GM23338 (cell line): ENCODE data around the gene AGXT2. TPM values are rescaled to one million over a fixed set of nuclear protein-coding genes. Genes with fewer than 3 reads are reported as not detected.

Source experiments
- ATAC-seq: fragments of 200-7000 bp; cut with Tn5 transposase; 3 replicates; pipeline ENCODE4 v1.9.1; 2020
- DNase-seq: peaks from one replicate; pipeline ENCODE4 v3.0.0-alpha.2; 2015; ENCODE audit warnings: low spot score
- H2AFZ ChIP-seq: fragments of 200-600 bp; sonication (generic); 2 replicates; pipeline ENCODE4 v1.8.0; 2016; ENCODE audit warnings: antibody characterized with exemption, mild to moderate bottlenecking, moderate library complexity
- H3F3A ChIP-seq: fragments of 200-600 bp; sonication (generic); replicated peaks from 2 replicates; pipeline ENCODE4 v1.8.0; 2017; ENCODE audit warnings: antibody characterized with exemption, mixed run types, low read depth
- H3K27ac ChIP-seq: fragments of 200-600 bp; sonication (generic); 2 replicates; pipeline ENCODE4 v1.6.1; 2016; ENCODE audit warnings: low read depth
- H3K27me3 ChIP-seq: fragments of 200-600 bp; sonication (generic); 2 replicates; pipeline ENCODE4 v1.8.0; 2016; ENCODE audit warnings: mild to moderate bottlenecking, mixed run types, moderate library complexity; ENCODE audit not compliant: insufficient read depth
- H3K36me3 ChIP-seq: fragments of 200-600 bp; sonication (generic); 2 replicates; pipeline ENCODE4 v1.8.0; 2016; ENCODE audit warnings: mild to moderate bottlenecking; ENCODE audit not compliant: insufficient read depth
- H3K4me1 ChIP-seq: fragments of 200-600 bp; sonication (generic); 2 replicates; pipeline ENCODE4 v1.8.0; 2016; ENCODE audit warnings: mild to moderate bottlenecking, moderate library complexity; ENCODE audit not compliant: insufficient read depth
- H3K4me2 ChIP-seq: fragments of 200-600 bp; sonication (generic); 2 replicates; pipeline ENCODE4 v1.7.1; 2017; ENCODE audit warnings: mixed run types
- H3K4me3 ChIP-seq: fragments of 200-600 bp; sonication (generic); 2 replicates; pipeline ENCODE4 v1.6.1; 2016; ENCODE audit warnings: mixed run types
- H3K79me2 ChIP-seq: fragments of 200-600 bp; sonication (generic); replicated peaks from 2 replicates; pipeline ENCODE4 v1.8.0; 2017; ENCODE audit warnings: mild to moderate bottlenecking; ENCODE audit not compliant: insufficient read depth
- H3K9me2 ChIP-seq: fragments of 200-600 bp; sonication (generic); 2 replicates; pipeline ENCODE4 v1.8.0; 2017; ENCODE audit not compliant: insufficient read depth
- H4K20me1 ChIP-seq: fragments of 200-600 bp; sonication (generic); replicated peaks from 2 replicates; pipeline ENCODE4 v1.8.0; 2017; ENCODE audit warnings: mild to moderate bottlenecking; ENCODE audit not compliant: insufficient read depth
- H3K27ac Mint-ChIP-seq: 2 replicates; pipeline ENCODE4 v1.8.0; 2020; ENCODE audit warnings: inconsistent platforms, mild to moderate bottlenecking, moderate library complexity, mixed read lengths
- H3K27me3 Mint-ChIP-seq: 3 replicates; pipeline ENCODE4 v1.8.0; 2022; ENCODE audit warnings: low read depth, mild to moderate bottlenecking, moderate library complexity, mixed read lengths, inconsistent platforms; ENCODE audit not compliant: insufficient read depth, poor library complexity
- H3K36me3 Mint-ChIP-seq: 3 replicates; pipeline ENCODE4 v1.8.0; 2021; ENCODE audit warnings: low read depth, mild to moderate bottlenecking, inconsistent platforms, moderate library complexity, mixed read lengths
- H3K4me1 Mint-ChIP-seq: 3 replicates; pipeline ENCODE4 v1.8.0; 2020; ENCODE audit warnings: mild to moderate bottlenecking, inconsistent platforms, mixed read lengths
- H3K4me3 Mint-ChIP-seq: 3 replicates; pipeline ENCODE4 v1.8.0; 2021; ENCODE audit warnings: moderate library complexity, mild to moderate bottlenecking, inconsistent platforms, mixed read lengths
- H3K9me3 Mint-ChIP-seq: 3 replicates; pipeline ENCODE4 v1.8.0; 2020; ENCODE audit warnings: moderate library complexity, mild to moderate bottlenecking, inconsistent platforms, mixed read lengths
- CREB1 ChIP-seq: fragments of 250-450 bp; sonication (Bioruptor Pico); IDR thresholded peaks from 2 replicates; pipeline ENCODE4 v1.5.0; 2020; ENCODE audit warnings: low read depth, mild to moderate bottlenecking, moderate library complexity
- CTCF ChIP-seq, 2 experiments: fragments of 200-600 bp in 1 of 2; sonication (generic) in 1 of 2; conservative IDR thresholded peaks; 2 replicates each; pipeline versions ENCODE4 v1.5.1 to v1.6.1; 2016 to 2017; ENCODE audit warnings: antibody characterized with exemption in 2 of 2, low read depth in 2 of 2, mild to moderate bottlenecking in 2 of 2, moderate library complexity in 1 of 2
- ETS1 ChIP-seq: IDR thresholded peaks from 2 replicates; pipeline ENCODE4 v1.6.1; 2016; ENCODE audit warnings: antibody characterized with exemption
- EZH2 ChIP-seq: fragments of 200-600 bp; sonication (generic); IDR thresholded peaks from one replicate; pipeline ENCODE4 v1.8.0; 2017; ENCODE audit warnings: antibody characterized with exemption, mild to moderate bottlenecking, low read depth; ENCODE audit not compliant: unreplicated experiment
- EZH2phosphoT487 ChIP-seq: fragments of 200-600 bp; sonication (generic); IDR thresholded peaks from one replicate; pipeline ENCODE4 v1.8.1; 2018; ENCODE audit warnings: antibody characterized with exemption; ENCODE audit not compliant: unreplicated experiment
- JUNB ChIP-seq: IDR thresholded peaks from one replicate; pipeline ENCODE4 v1.6.1; 2016; ENCODE audit warnings: antibody characterized with exemption; ENCODE audit not compliant: unreplicated experiment
- NANOG ChIP-seq: IDR thresholded peaks from 2 replicates; pipeline ENCODE4 v1.6.1; 2016; ENCODE audit warnings: antibody characterized with exemption, borderline replicate concordance
- POLR2AphosphoS5 ChIP-seq: IDR thresholded peaks from 2 replicates; pipeline ENCODE4 v1.6.1; 2016; ENCODE audit warnings: antibody characterized with exemption, low read depth
- REST ChIP-seq: IDR thresholded peaks from one replicate; pipeline ENCODE4 v1.6.1; 2018; ENCODE audit warnings: antibody characterized with exemption; ENCODE audit not compliant: unreplicated experiment
- STAT1 ChIP-seq: IDR thresholded peaks from one replicate; pipeline ENCODE4 v1.6.1; 2016; ENCODE audit warnings: antibody characterized with exemption; ENCODE audit not compliant: unreplicated experiment
- ZNF114 ChIP-seq: fragments of 250-450 bp; sonication (Bioruptor Pico); IDR thresholded peaks from 2 replicates; pipeline ENCODE4 v1.5.0; 2020; ENCODE audit warnings: mild to moderate bottlenecking, moderate library complexity
- ZNF331 ChIP-seq: fragments of 250-450 bp; sonication (Bioruptor Pico); IDR thresholded peaks from 2 replicates; pipeline ENCODE4 v1.5.0; 2020; ENCODE audit warnings: low read depth, mild to moderate bottlenecking, moderate library complexity
- ZNF462 ChIP-seq: fragments of 250-450 bp; sonication (Bioruptor Pico); IDR thresholded peaks from 2 replicates; pipeline ENCODE4 v1.5.0; 2020; ENCODE audit warnings: mild to moderate bottlenecking, moderate library complexity
- polyA plus RNA-seq: library from polyadenylated mRNA; unstranded; fragments of >200 nt; fragmentation: Nextera tagmentation; extraction: Ambion mirVana; gene quantifications from 2 replicates; pipeline ENCODE4 v1.2.1, GENCODE V29; 2016
- total RNA-seq: library from RNA; depleted of rRNA; stranded (reverse); fragments of >200 nt; shearing (Covaris generic); gene quantifications from 2 replicates; pipeline ENCODE4 v1.2.3, GENCODE V29; 2014

AGXT2 gene
- total and polyA plus RNA-seq, 2 experiments from 2014 or later: not detected

- DNase-seq: no peak
Measured at GRCh38 chr5:35082530-35082929, 34.8 kb upstream of the AGXT2 start.

More at GRCh38 chr5:35082530-35082929, 34.8 kb upstream of the AGXT2 start:
- no peaks in the 10 kb centered on the region for H3K36me3 Mint-ChIP-seq
- Histone ChIP-seq H3K27me3 (no peaks in the 10 kb centered on the region), H3K36me3 (no peaks in the 10 kb centered on the region), H3K9me2 (no peaks in the 10 kb centered on the region), H3K79me2 (no peaks in the 10 kb centered on the region), H3K27ac (no peak overlapping the region), H4K20me1 (no peaks in the 10 kb centered on the region), H3F3A (no peaks in the 10 kb centered on the region), H2AFZ (no peak overlapping the region), H3K4me2 (no peak overlapping the region), H3K4me3 (no peak overlapping the region), H3K4me1 (no peaks in the 10 kb centered on the region)
- H3K4me3 Mint-ChIP-seq: no peak overlapping the region
- no peaks in the 10 kb centered on the region for H3K4me1 Mint-ChIP-seq
- no peak overlapping the region for H3K27ac Mint-ChIP-seq
- no peak for ATAC-seq
- H3K27me3 Mint-ChIP-seq: peaks cover 2% of the 10 kb centered on the region
- peaks cover 10% of the 10 kb centered on the region; the same call in 1 of the 3 replicates for H3K9me3 Mint-ChIP-seq
- TF ChIP-seq ETS1 (no peak), JUNB (no peak), CREB1 (CRISPR knock-in tag) (no peak), CTCF (conservative IDR thresholded peaks at IDR 0.05; ENCODE audit: low read depth in 2 of 2) (no peak), ZNF114 (CRISPR knock-in tag) (no peak), EZH2 (no peak), STAT1 (no peak), ZNF331 (CRISPR knock-in tag) (no peak), NANOG (no peak), EZH2phosphoT487 (no peak), ZNF462 (CRISPR knock-in tag) (no peak), POLR2AphosphoS5 (no peak), REST (no peak)
